OCI-LY1 (cell line): ENCODE data around the gene NLRP6.

Source experiments
- H2AFZ ChIP-seq: fragments of 200-600 bp; sonication (generic), shearing (Covaris generic); 2 replicates; pipeline ENCODE4 v1.6.0; 2014; ENCODE audit warnings: antibody characterized with exemption, mild to moderate bottlenecking, low read length
- H3F3A ChIP-seq: fragments of 200-600 bp; sonication (generic), shearing (Covaris generic); 2 replicates; pipeline ENCODE4 v1.6.0; 2014; ENCODE audit warnings: mild to moderate bottlenecking, antibody characterized with exemption, low read length, moderate library complexity; ENCODE audit not compliant: insufficient read depth
- H3K27ac ChIP-seq: fragments of 200-600 bp; sonication (generic); 2 replicates; pipeline ENCODE4 v1.5.1; 2014; ENCODE audit warnings: low read length, mixed run types, mild to moderate bottlenecking, low read depth; ENCODE audit not compliant: poor library complexity, severe bottlenecking
- H3K27me3 ChIP-seq: fragments of 200-600 bp; sonication (generic); 2 replicates; pipeline ENCODE4 v1.6.0; 2014; ENCODE audit warnings: antibody characterized with exemption, mild to moderate bottlenecking, low read length, moderate library complexity; ENCODE audit not compliant: insufficient read depth
- H3K36me3 ChIP-seq: fragments of 200-600 bp; sonication (generic); 2 replicates; pipeline ENCODE4 v1.6.1; 2014; ENCODE audit warnings: mild to moderate bottlenecking, antibody characterized with exemption, low read length, moderate library complexity, mixed read lengths; ENCODE audit not compliant: insufficient read depth
- H3K4me1 ChIP-seq: fragments of 200-600 bp; sonication (generic); 2 replicates; pipeline ENCODE4 v1.5.1; 2014; ENCODE audit warnings: mild to moderate bottlenecking, low read length, moderate library complexity; ENCODE audit not compliant: insufficient read depth, severe bottlenecking
- H3K4me2 ChIP-seq: fragments of 200-600 bp; sonication (generic), shearing (Covaris generic); 2 replicates; pipeline ENCODE4 v1.6.1; 2014; ENCODE audit warnings: low read length
- H3K4me3 ChIP-seq: fragments of 200-600 bp; sonication (generic); 2 replicates; pipeline ENCODE4 v1.5.1; 2014; ENCODE audit warnings: low read length, low read depth, mild to moderate bottlenecking, mixed read lengths; ENCODE audit not compliant: poor library complexity, severe bottlenecking
- H3K79me2 ChIP-seq: fragments of 200-600 bp; shearing (Covaris generic); 2 replicates; pipeline ENCODE4 v1.6.1; 2016; ENCODE audit warnings: mixed run types, low read length, mixed read lengths; ENCODE audit not compliant: insufficient read depth
- H3K9ac ChIP-seq: fragments of 200-600 bp; sonication (generic), shearing (Covaris generic); 2 replicates; pipeline ENCODE4 v1.6.1; 2014; ENCODE audit warnings: mild to moderate bottlenecking, low read length, mixed read lengths
- H3K9me2 ChIP-seq: fragments of 200-600 bp; sonication (generic), shearing (Covaris generic); 2 replicates; pipeline ENCODE4 v1.6.1; 2014; ENCODE audit warnings: low read depth, mild to moderate bottlenecking, low read length, mixed read lengths
- H3K9me3 ChIP-seq: fragments of 200-600 bp; shearing (Covaris generic); 2 replicates; pipeline ENCODE4 v1.6.1; 2014; ENCODE audit warnings: low read length, mixed read lengths
- H4K20me1 ChIP-seq: fragments of 200-600 bp; sonication (generic), shearing (Covaris generic); 2 replicates; pipeline ENCODE4 v1.6.0; 2016; ENCODE audit warnings: mild to moderate bottlenecking, low read length; ENCODE audit not compliant: insufficient read depth
- EZH2 ChIP-seq: fragments of 200-600 bp; sonication (generic), shearing (Covaris generic); IDR thresholded peaks from 2 replicates; pipeline ENCODE4 v1.8.0; 2017; ENCODE audit warnings: borderline replicate concordance, mixed run types, mild to moderate bottlenecking, antibody characterized with exemption, low read length, moderate library complexity, mixed read lengths
- TF ChIP-seq, protein P1 (sequence below): fragments of 200-600 bp; sonication (generic), shearing (Covaris generic); IDR thresholded peaks from 2 replicates; pipeline ENCODE4 v1.5.1; 2017; ENCODE audit warnings: mild to moderate bottlenecking, antibody characterized with exemption, low read length, moderate library complexity, mixed read lengths

NLRP6 gene

DNA sequence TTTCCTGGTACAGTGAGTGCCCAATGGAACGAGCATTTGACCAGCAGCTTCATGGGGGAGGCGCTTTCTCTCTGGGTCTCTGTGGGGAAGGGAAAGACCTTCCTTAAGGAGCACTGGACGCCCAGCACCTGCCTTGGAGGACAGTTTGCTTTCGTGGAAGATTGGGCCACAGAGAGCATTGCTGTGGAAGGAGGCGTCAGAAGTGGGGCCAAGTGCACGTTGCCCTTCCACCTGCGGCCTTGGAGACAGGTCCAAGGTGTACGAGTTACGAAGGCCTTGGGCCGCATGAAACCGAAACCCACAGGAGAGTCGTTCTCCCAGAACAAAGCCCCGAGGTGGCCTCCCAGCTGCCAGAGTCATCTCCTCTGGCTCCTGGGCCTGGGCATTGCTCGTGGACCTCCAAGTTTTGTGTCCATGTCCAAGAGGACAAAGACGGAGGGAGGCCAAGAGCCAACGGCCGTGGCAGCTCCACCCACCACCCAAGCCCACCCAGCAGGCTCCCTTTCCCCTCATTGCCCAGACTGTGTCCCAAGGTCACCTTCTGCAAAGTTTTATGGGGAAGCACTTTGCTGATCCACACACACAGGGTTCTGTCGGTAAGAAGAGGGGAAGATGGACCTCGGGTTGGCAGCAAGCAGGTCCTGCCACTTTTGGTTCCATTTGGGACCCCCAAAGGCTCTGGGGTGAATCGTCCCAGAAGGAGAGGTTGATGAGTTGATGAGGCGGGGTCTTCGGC is 5.8 kb upstream of the NLRP6 start:
- no peak overlapping the region for H3K27ac ChIP-seq
- no peak overlapping the region for H3K4me2 ChIP-seq
- H3F3A ChIP-seq, result no peaks in the 10 kb centered on the region; the same call in 1 of the 2 replicates
- H3K36me3 ChIP-seq, result no peaks in the 10 kb centered on the region
- H3K4me3 ChIP-seq, result no peak overlapping the region
- no peaks in the 10 kb centered on the region for H3K9me2 ChIP-seq
- no peak overlapping the region for H3K9ac ChIP-seq
- H4K20me1 ChIP-seq, result no peaks in the 10 kb centered on the region
- peaks cover 6% of the 10 kb centered on the region; the same call in 1 of the 2 replicates for H3K9me3 ChIP-seq
- no peaks in the 10 kb centered on the region for H3K79me2 ChIP-seq
- peaks cover 41% of the 10 kb centered on the region for H3K4me1 ChIP-seq
- H2AFZ ChIP-seq, result no peak overlapping the region
- no peaks in the 10 kb centered on the region for H3K27me3 ChIP-seq
- TF ChIP-seq, protein P1, sequence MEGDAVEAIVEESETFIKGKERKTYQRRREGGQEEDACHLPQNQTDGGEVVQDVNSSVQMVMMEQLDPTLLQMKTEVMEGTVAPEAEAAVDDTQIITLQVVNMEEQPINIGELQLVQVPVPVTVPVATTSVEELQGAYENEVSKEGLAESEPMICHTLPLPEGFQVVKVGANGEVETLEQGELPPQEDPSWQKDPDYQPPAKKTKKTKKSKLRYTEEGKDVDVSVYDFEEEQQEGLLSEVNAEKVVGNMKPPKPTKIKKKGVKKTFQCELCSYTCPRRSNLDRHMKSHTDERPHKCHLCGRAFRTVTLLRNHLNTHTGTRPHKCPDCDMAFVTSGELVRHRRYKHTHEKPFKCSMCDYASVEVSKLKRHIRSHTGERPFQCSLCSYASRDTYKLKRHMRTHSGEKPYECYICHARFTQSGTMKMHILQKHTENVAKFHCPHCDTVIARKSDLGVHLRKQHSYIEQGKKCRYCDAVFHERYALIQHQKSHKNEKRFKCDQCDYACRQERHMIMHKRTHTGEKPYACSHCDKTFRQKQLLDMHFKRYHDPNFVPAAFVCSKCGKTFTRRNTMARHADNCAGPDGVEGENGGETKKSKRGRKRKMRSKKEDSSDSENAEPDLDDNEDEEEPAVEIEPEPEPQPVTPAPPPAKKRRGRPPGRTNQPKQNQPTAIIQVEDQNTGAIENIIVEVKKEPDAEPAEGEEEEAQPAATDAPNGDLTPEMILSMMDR, result no peak
- no peak for TF ChIP-seq EZH2

DNA sequence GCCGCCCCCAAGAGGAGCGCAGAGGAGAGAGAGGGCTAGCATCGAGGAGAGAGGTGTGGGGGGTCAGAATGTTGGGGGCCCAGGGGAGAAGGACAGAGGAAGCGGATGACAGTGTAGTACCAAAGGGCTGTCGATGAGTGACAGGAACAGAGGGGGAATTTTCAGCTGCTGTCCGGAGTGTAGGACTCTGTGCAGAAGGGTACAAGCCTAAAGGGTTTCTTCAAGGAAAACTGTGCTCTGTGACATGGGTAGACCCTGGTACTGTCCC is 5.3 kb upstream of the NLRP6 start:
- Histone ChIP-seq H3K9me2 (no peaks in the 10 kb centered on the region), H3K4me1 (peaks cover 36% of the 10 kb centered on the region), H3K4me2 (no peak overlapping the region), H3K9ac (no peak overlapping the region), H3K4me3 (no peak overlapping the region), H3K9me3 (peaks cover 6% of the 10 kb centered on the region; the same call in 1 of the 2 replicates), H3F3A (no peaks in the 10 kb centered on the region; the same call in 1 of the 2 replicates), H2AFZ (no peak overlapping the region), H3K36me3 (no peaks in the 10 kb centered on the region), H3K27ac (no peak overlapping the region), H4K20me1 (no peaks in the 10 kb centered on the region), H3K79me2 (no peaks in the 10 kb centered on the region), H3K27me3 (no peaks in the 10 kb centered on the region)
- TF ChIP-seq EZH2, result no peak
- TF ChIP-seq, protein P1, result no peak

DNA sequence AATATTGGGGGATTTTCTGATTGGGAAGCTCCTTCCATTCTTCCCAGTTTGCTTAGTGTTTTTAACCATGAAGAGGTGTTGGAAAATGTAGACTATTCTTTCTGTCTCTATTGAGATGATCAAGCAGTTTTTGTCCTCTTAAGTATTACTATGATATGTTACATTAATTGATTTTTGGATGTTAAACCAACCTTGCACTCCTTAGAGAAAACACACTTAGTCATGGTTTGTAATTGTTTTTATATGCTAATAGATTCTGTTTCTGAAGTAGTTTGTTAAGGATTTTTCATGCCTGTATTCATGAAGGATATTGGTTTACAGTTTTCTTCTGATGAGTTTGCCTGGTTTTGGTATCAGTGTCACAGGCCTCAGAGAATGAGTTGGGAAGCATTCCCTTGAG is 2.0 kb upstream of the NLRP6 start:
- no peaks in the 10 kb centered on the region for H3K9me2 ChIP-seq
- no peaks in the 10 kb centered on the region for H3K79me2 ChIP-seq
- no peak overlapping the region for H3K9ac ChIP-seq
- H2AFZ ChIP-seq, result no peak overlapping the region
- TF ChIP-seq EZH2, result no peak
- TF ChIP-seq, protein P1, result no peak
- H3K4me1 ChIP-seq, result peaks cover 7% of the 10 kb centered on the region
- H3K27me3 ChIP-seq, result no peaks in the 10 kb centered on the region
- H3K27ac ChIP-seq, result no peak overlapping the region
- no peaks in the 10 kb centered on the region for H4K20me1 ChIP-seq
- H3K4me2 ChIP-seq, result no peak overlapping the region
- no peak overlapping the region for H3K4me3 ChIP-seq
- peaks cover 6% of the 10 kb centered on the region; the same call in 1 of the 2 replicates for H3K9me3 ChIP-seq
- no peaks in the 10 kb centered on the region for H3K36me3 ChIP-seq
- H3F3A ChIP-seq, result no peaks in the 10 kb centered on the region; the same call in 1 of the 2 replicates
